Posterior cingulate gyrus (tissue), 11 donors: Measurements from ENCODE around the gene ADAMTS13.

Experiments used
- DNase-seq, 10 donors: peaks; one replicate each; pipeline versions ENCODE4 v3.0.0 to v3.0.0-alpha.2; 2020 to 2021; ENCODE audit warnings: mixed read lengths in 3 of 10
- intact Hi-C: fragments of 100-400 bp; cut with DNase I; formaldehyde crosslinking; loops from one replicate; pipeline ENCODE4 v1.15.1; 2023

Gene ADAMTS13

DNA sequence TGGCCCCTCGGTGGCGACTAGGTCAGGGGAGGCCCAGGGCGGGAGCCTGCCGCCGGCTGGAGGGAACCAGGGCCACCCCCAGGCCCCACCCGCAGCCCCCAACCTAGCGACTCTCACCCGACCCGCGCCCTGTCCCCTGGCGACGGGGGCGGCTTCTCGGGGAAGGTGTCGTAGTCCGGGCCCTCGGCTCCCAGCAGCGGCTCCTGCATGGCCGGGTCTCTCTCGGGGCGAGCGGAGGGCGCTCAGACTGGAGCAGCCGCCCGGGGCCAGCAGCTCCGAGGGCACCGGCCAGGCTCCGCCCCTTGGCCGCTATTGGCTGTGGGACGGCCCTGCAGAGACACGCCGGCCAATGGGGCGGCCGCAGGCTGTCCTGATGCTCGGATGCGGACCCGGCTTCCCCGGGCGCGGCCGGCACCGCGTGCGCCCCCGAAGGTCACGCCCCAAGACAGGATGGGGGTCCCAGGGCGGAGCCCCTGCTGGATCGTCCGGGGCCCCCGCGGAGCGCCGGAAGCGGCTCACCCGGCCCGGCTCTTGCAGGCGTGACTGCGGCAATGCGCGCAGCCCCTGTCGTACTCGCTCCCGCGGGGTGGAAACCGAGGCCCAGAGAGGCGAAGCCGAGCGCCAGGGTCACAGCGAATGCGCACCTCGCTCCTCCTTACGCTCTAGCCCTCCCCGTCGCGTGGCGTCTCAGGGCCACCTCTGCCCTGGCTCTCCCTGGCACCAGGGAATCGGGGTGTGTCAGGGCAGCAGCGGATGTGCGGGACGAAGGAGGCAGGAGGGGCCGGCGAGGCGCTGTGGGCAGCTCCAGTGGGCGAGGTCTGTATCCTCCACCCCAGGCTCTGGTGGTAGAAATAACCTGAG lies 56.9 kb downstream of the ADAMTS13 start, which contains the start of gene SLC2A6:
Gene SLC2A6 (minus strand): TSS at position 249 of the 861 bp plus-strand sequence. CDS start 40 bp downstream, at position 209.
- peak; percentile 81 to 99 (median 92) for DNase-seq
- intact Hi-C loops = loop anchor here (5.0 kb wide), 1 partner anchor 122 kb away; the partner anchor contains the start of genes SURF1 and SURF2

DNA sequence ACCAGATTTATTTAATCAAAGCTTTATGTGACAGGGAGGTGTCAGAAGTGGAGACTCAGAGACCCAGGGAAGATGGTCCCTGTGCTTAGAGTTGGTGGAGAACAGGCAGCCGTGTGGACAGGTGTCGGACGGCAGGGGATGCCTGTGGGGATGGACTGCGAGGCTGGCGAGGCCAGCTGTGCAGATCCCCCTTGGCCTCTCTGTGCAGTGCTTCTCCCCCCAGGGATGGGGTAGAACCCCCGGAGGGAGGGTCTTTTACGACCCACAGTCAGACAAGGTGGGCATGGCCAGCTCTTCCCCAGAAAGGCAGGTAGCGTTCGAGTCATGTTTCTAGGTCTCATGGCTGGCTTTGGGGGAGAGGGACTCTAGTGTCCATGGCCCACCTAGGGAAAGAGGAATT lies 61.4 kb downstream of the ADAMTS13 start:
- intact Hi-C loops = no loop called here
- DNase-seq = peak in 3 of 10 donors; percentile 26 to 41 (median 37)

DNA sequence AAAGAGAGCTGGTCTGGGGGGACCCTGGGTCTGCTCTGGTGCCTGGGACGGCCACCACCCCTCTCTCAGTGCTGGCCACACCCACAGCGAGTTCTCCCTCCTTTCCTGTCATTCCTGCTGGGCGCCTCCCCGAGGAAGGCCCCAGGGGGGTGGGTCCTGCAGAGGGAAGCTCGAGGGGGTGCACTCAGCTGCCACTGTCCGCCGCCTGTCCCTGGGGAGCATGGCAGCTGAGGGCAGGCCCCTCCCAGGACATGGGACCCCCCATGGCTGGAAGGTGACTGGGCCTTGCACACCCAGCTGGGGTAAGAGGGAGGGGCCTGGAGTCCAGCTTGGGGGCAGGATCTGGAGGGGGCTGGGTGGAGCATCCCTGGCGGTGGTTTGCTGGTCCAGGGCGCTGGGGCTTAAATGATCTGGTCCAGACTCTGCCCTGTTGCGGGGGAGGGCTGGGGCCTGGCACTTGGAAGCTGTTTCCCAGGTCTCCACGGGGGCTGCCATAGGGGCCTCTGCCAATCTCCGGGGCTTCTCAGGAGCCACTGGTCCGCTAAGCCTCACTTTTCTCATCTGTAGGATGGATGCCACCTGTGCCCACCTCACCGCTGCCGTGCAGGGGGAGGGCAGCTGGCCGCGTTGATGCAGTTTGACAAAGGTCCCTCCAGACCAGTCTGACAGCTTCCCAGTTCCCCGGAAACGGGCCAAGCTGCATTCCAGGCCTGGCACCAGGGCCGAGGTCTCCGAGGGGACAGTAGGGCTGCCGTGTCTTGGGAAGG lies 62.7 kb downstream of the ADAMTS13 start:
- DNase-seq = peak in 4 of 10 donors; percentile 22 to 74 (median 64)
- intact Hi-C loops = no loop called here

DNA sequence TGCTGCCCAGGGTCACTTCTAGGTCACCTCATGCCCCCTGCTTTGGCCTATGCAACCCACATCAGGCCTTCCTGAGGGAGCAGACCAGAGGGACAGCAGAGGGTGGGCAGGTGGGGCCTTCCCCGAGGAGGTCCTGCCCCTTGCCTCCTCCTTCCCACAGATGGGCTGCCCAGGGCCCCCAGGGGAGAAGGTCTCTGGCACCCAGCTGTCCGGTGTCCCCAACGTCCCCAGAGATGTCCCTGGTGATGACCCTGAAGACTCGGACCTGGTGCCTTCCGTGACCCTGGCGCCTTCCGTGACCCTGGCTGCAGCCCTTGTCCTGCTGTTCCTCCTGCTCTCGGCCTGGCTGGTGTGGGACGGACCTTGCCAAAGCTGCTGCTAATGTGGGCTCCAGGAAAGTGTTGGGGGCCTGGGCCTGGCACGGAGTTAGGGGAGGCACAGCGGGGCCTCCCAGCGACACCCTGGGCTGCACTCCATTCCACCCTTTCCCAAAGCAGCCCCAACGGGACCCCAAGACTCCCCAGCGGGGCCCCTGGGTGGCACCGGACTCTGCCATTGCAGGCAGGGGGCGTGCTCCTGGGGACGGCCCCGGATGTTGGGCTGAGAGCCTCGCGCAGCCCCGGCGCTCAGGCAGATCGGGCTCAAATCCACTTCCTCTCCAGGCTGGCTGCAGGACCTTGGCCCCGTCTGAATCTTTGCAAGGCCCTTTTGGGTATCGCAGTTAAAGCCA lies 63.5 kb downstream of the ADAMTS13 start:
- intact Hi-C loops = loop anchor here (2.0 kb wide), 2 partner anchors 79 to 299 kb away; no protein-coding TSS in a partner anchor
- peak in 4 of 10 donors; percentile 22 to 81 (median 72) for DNase-seq

DNA sequence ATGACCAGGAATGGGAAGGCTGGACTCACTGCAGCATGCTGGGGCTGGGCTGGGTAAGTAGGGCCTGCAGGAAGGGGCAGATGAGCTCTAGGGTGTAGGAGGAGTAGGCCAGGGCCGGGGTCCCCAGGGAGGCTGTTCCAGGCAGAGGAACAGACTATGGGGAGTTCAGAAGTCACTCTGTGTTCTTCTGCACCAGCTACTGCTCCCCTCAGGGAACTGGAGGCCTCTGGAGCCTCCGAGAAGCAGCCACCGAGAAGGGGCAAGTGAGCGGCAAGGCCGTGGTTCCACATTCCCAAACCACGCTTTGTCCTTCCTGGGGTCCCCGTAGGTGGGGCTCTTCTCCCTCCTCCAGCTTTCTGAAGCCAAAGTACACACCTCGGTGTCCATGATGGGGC lies 65.2 kb downstream of the ADAMTS13 start:
- peak in 2 of 10 donors; percentile 47 to 49 for DNase-seq
- intact Hi-C loops = loop anchor here (2.0 kb wide), 2 partner anchors 81 to 301 kb away; no protein-coding TSS in a partner anchor

DNA sequence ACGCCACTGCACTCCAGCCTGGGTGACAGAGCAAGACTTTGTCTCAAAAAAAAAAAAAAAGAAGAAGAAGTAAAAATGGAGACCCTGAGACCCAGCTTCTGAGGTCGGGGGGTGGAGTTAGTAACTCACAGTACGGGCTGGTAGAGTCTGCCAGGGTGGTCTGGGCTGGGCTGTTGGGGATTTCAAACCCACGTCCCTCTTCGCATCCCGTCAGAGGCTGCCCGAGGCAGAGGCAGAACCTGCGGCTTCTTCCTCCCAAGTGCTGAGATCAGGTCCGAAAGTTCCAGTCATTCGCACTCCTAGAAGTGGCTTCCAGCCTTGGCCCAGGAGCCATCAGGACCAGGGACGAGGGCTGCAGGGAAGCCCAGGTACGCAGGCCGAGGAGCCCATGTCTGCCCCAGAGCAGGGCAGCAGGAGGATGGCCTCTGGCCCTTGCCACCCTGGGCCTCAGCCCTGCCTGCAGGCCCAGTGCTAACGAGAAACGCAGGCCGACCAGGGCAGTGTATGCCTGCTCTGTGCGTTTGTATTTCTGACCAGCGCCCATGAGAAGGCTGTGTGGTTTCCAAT lies 66.6 kb downstream of the ADAMTS13 start:
- peak in 3 of 10 donors; percentile 22 to 57 (median 50) for DNase-seq
- intact Hi-C loops = no loop called here

DNA sequence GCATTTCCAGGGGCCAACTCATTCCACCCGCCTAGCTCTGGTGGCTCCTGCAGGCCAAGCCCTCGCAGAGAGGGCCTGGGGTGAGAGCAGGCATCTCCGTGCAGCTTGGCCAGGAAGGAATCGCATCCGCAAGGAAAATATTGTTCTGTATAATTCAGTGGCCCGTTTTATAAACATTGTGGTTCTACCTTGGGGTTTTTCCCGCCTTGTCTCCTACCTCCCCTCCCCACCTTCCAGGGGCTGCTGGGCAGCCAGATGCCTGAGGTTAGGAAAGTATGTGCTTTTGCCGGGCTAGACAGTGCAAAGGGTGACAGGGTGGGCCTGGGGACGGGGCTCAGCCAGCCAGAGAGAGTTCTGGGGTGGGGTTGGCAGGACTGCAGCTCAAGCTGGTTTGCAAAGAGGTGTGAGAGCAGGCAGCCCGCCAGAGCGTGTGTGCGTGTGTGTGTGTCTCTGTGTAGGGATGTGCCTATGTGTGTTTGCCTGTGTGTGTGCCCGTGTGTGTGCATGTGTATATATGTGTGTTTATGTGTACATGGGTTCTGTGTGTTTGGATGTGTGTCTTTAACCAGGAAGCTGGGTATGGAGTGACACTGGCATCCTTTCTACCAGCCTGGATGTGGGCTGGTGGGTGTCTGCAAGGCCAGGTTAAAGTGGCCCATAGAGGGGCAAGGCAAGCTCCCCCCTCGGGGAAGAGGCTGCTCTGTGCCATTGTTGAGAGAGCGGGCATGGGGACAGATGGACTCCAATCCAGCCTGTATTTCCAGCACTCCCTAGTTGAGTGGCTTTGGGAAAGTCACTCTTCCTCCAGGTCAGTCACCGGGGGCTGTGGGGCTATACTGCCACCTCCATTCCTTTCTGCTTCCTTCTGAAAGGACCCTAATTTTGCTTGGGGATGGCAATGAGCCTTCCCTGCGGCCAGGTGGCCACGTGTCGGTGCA lies 67.4 kb downstream of the ADAMTS13 start:
- DNase-seq = peak in 3 of 10 donors; percentile 33 to 67 (median 55)
- intact Hi-C loops = no loop called here

DNA sequence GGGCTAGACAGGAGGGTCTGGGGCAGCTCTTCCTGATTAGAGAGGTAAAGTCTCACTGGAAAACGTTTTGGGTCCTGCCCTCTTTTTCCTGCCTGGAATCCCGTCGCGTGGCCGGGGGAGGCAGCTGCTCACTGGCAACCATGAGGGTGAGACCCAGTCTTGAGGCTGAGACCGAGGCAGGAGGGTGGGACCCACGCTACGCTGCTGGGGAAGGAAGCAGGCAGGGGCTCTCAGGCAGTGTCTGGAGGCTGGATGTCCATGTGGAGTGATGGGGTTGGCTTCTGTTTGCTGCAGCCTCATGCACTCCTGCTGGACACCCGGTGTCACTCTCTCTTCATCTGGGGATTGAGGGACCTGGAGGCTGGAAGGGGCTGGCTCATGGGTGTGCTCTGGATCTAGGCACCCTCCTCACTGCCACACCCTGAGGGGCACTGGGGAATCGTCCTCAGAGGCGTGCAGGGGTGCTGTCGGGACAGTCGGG lies 68.1 kb downstream of the ADAMTS13 start:
- intact Hi-C loops = no loop called here
- DNase-seq = peak in 3 of 10 donors; percentile 54 to 61 (median 56)

DNA sequence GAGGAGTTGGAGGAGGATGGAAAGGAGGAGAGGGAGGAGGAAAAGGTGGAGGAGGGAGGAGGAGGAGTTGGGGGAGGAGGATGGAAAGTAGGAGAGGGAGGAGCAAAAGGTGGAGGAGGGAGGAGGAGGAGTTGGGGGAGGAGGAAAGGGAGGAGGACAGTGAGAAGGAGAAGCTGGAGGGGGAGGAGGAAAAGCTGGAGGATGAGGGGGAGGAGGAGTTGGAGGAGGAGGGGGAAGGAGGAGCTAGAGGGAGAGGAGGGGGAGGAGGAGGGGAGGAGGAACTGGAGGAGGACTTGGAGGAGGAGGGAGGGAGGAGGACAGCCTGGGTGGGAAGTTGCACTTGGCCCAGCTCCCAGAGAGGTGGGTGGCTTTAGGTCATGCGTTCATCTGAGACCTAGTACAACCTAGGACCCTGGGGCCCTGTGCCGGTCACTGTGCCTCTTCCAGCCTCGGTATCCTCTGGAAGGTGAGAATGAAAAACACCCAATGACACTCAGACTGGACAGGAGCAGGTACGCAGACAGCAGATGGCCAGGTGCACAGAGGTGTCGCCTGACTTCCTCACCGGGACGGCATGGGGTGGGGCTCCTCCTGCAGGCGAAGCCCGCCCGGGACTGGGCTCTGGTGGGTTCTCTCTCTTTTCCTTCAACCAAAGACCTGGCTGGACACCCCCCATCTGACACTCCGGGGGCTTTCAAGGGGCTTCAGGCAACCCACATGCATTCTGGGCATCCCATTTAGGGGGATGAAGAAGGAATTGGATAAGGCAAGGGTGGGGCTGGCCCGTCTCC lies 68.9 kb downstream of the ADAMTS13 start:
- intact Hi-C loops = no loop called here
- DNase-seq = peak in 3 of 10 donors; percentile 43 to 81 (median 53)

DNA sequence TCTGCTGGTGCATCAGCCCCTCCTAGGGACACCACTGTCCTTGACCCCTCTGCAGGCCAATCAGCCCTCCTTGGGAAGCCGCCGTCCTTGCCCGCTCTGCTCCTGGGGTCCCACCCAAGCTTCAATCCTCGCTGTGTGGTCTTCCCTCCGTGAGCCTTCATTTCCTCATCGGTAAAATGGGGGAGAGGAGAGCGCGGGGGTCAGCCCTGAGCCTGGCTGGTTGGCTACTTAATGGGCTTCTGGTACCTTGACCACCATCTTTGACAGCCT lies 69.4 kb downstream of the ADAMTS13 start:
- intact Hi-C loops = no loop called here
- DNase-seq = peak in 3 of 10 donors; percentile 8 to 42 (median 39)

DNA sequence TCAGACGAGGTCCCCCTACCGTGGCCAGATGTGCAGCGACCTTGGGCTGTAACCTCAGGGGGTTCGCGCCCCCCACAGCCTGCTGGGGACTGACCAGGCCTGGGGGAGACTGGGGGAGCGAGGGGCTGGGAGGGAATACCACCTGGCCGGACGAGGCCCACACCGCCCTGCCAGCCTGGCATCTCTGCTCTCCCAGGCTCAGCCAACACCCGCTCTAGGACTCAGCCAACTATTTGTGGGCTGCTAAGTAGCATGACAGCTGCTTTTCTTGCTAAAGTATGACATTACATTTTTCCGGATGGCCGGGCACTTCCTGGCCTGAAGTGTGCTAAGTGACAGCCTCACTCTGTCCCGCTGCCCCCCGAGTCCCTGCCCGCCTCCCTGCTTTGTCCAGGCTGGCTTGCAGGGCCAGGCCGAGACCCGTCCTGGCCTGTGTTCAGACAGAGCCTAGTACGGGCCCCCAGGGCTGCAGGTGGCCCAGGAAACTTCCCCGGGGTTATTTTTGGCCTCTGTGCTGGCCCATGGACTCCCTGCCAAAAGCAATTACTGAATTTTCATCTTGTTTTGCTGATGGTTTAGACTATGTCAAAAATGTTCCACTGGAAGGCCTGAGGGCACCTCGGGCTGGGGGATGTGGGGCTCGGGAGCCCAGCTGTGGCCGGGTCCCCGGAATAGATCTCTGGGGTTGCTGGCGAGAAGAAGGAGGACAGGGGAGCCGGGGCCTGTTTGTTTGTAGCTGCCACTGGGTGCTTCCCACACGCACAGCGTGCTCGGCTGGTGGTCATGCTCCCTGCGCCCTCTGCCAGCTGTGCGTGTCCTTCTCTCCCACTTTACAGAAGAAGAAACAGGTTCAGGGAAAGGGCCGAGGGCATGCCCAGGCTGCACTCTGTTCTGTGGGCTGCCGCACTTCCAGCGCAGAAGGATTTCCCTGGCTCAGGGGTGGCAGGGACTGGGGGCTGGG lies 70.2 kb downstream of the ADAMTS13 start:
- intact Hi-C loops = no loop called here
- DNase-seq = peak in 4 of 10 donors; percentile 21 to 81 (median 66)

DNA sequence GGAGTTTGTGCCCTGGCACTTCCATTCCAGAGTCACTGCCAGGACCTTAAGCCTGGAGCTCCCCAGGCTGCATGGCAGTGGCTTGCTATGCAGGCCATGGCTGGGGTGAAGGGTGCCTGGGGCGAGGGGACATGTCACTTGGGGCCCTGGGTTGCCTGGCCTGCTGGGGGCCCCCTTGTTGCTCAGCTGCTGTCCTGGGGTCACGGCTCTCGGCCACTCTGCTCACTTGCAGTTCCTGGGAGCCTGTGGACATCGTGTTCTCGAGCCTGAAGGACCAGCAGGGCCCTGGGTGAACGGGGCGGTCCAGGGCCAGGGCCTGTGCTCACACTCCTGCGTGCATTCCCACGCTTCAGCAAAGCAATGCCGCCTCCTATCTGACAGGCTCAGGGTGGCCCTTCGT lies 71.3 kb downstream of the ADAMTS13 start:
- DNase-seq = peak in 3 of 10 donors; percentile 40 to 75 (median 49)
- intact Hi-C loops = no loop called here

DNA sequence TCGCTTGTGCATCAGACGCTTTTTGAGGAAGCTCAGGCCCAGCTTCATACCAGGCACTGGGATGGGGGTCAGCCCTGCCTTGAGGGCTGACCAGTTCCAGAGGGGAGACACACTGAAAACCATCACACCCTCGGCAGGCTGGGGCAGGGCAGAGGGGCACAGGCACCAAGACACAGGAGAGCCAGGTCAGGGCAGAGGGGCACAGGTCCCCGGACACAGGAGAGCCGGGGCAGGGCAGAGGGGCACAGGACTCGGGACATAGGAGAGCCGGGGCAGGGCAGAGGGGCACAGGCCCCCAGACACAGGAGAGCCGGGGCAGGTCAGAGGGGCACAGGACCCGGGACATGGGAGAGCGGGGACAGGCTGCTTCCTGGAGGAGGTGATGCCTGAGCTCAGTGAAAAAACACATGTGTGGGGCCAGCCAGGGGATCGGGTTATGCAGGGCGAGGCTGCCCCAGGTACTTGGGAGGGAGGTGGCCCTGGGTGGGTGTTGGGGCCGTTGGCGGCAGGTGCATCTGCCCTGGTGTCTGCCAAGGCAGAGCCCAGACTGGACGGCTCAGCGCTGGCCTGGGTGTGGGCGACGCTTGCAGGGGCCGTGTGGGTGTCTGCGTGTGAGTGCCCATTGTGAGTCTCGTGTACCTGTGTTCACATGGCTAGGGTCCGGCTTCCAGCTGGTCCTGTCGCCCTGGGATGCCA lies 71.8 kb downstream of the ADAMTS13 start:
- peak in 3 of 10 donors; percentile 43 to 73 (median 62) for DNase-seq
- intact Hi-C loops = no loop called here

DNA sequence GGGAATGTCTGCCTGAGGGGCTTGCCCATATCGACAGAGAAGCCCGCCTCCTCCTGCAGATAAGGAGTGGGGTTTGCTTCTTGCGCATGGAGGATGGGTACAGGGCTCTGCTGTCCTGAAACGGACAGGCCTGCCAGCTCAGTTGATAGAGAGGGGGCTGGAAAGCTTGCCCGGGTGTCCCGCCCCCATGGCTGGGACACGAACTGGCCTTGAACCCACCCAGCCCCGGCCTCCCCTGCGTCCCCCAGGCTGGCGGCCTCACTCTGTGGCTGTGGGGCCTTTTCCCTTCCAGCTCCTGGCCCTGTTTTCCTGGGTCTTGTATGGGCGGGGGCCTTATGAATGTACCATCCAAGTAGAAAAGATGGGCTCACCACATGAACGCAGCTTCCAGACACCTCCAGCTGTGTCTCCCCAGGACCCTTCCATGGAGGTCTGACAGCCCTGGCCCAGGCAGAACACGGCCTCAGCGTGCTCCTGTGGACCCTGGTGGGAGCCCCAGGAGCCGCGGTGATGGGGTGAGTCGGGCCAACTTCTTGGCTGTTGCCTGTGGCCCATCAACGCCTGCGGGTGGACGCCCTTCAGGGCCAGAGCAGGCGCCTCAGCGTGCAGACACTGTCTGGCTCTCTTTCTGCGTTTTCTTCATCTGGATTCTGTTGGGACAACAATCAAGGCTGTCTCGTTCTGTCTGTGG lies 72.6 kb downstream of the ADAMTS13 start:
- intact Hi-C loops = no loop called here
- DNase-seq = peak in 3 of 10 donors; percentile 53 to 79 (median 56)
